BE2C (cell line): ENCODE data around the gene LZTS3. TPM values are rescaled to one million over a fixed set of nuclear protein-coding genes. Genes with fewer than 3 reads are reported as not detected.
"Not testable (repeated sequence)": the region's sequence is repeated elsewhere in the genome, so short reads cannot be mapped to it uniquely, and the experiment has no call there.

Source experiments
- DNase-seq: peaks from one replicate; pipeline ENCODE4 v3.0.0-alpha.2; 2020
- H3K27me3 ChIP-seq: fragments of 250-450 bp; sonication (Bioruptor Pico); 2 replicates; pipeline ENCODE4 v1.5.1; 2020; ENCODE audit warnings: mild to moderate bottlenecking
- H3K36me3 ChIP-seq: fragments of 250-450 bp; sonication (Bioruptor Pico); 2 replicates; pipeline ENCODE4 v1.5.1; 2020; ENCODE audit warnings: mild to moderate bottlenecking
- H3K4me1 ChIP-seq: fragments of 250-450 bp; sonication (Bioruptor Pico); 2 replicates; pipeline ENCODE4 v1.5.1; 2020
- H3K4me3 ChIP-seq: 2 replicates; pipeline ENCODE4 v1.5.1; 2011; ENCODE audit warnings: low read depth, low read length
- H3K9me3 ChIP-seq: fragments of 250-450 bp; sonication (Bioruptor Pico); 2 replicates; pipeline ENCODE4 v1.5.1; 2020
- polyA plus RNA-seq: library from polyadenylated mRNA; unstranded; fragments of >200 nt; gene quantifications from one replicate; pipeline ENCODE4 v1.2.1, GENCODE V29; 2012; ENCODE audit warnings: low read depth, missing spikeins; ENCODE audit not compliant: insufficient read length, insufficient read depth
- TF ChIP-seq, protein P1 (sequence below): IDR thresholded peaks from 2 replicates; pipeline ENCODE4 v1.5.1; 2012; ENCODE audit warnings: mild to moderate bottlenecking, low read depth, low read length

LZTS3 gene
- 2.3 TPM for polyA plus RNA-seq

DNA sequence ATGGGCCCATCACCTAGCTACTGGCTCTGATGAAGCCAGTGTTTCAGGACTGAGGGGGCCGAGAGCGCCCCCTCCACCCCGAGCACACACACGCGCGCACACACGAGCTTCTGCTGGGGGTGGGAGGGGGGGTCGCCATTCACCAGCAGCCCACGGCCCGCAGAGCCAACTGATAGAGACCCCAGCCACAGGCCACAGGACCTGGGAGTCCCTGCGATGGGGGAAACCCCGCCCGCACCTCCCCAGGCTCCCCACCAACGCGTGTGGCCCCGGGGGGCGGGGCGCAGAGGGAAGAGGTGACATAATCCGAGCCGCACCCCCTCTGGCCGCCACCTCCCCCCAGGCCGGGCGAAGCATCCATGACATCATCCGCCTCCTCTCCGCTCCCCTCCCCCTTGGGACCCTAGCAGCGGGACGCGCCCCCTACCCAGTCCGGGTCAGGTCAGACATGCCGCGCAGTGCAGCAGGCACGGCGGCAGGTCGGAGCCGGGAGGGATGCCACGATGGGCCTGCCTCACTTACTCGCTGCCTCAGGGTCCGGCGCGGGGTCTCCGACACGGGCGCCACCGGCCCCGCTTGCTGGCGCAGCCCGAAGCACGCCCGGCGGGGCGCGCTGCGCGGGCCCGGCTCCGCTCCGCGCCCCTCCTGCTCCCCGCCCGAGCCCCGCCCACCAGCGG lies at the start of gene LZTS3:
LZTS3 (minus strand) TSS at position 617 of the 677 bp plus-strand sequence. CDS start 6,386 bp downstream, outside the sequence.
- H3K4me1 ChIP-seq = no peaks in the 10 kb centered on the region
- no peaks in the 10 kb centered on the region for H3K9me3 ChIP-seq
- peaks cover 15% of the 10 kb centered on the region; the same call in 1 of the 2 replicates for H3K27me3 ChIP-seq
- TF ChIP-seq, protein P1, sequence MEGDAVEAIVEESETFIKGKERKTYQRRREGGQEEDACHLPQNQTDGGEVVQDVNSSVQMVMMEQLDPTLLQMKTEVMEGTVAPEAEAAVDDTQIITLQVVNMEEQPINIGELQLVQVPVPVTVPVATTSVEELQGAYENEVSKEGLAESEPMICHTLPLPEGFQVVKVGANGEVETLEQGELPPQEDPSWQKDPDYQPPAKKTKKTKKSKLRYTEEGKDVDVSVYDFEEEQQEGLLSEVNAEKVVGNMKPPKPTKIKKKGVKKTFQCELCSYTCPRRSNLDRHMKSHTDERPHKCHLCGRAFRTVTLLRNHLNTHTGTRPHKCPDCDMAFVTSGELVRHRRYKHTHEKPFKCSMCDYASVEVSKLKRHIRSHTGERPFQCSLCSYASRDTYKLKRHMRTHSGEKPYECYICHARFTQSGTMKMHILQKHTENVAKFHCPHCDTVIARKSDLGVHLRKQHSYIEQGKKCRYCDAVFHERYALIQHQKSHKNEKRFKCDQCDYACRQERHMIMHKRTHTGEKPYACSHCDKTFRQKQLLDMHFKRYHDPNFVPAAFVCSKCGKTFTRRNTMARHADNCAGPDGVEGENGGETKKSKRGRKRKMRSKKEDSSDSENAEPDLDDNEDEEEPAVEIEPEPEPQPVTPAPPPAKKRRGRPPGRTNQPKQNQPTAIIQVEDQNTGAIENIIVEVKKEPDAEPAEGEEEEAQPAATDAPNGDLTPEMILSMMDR = 0 out of 2 replicates have a peak, but pooled peaks have one; percentile 1
- peak within 1 kb of the TSS; percentile 91 for H3K4me3 ChIP-seq
- no peaks in the 10 kb centered on the region for H3K36me3 ChIP-seq
- peak; percentile 89 for DNase-seq

GRCh38 chr20:3221398-3222226 lies 48.3 kb upstream of the LZTS3 start:
- Histone ChIP-seq H3K27me3 (no peaks in the 10 kb centered on the region), H3K36me3 (peaks cover 23% of the 10 kb centered on the region), H3K9me3 (no peaks in the 10 kb centered on the region), H3K4me1 (peaks cover 3% of the 10 kb centered on the region; the same call in 1 of the 2 replicates), H3K4me3 (no peak overlapping the region)
- TF ChIP-seq, protein P1 = no peak
- no peak for DNase-seq

GRCh38 chr20:3218307-3218988 lies 45.1 kb upstream of the LZTS3 start:
- peak; percentile 86 for DNase-seq
- Histone ChIP-seq H3K9me3 (no peaks in the 10 kb centered on the region), H3K4me1 (peaks cover 3% of the 10 kb centered on the region; the same call in 1 of the 2 replicates), H3K27me3 (no peaks in the 10 kb centered on the region), H3K36me3 (peaks cover 26% of the 10 kb centered on the region), H3K4me3 (no peak overlapping the region)
- TF ChIP-seq, protein P1 = peak; percentile 81

DNA sequence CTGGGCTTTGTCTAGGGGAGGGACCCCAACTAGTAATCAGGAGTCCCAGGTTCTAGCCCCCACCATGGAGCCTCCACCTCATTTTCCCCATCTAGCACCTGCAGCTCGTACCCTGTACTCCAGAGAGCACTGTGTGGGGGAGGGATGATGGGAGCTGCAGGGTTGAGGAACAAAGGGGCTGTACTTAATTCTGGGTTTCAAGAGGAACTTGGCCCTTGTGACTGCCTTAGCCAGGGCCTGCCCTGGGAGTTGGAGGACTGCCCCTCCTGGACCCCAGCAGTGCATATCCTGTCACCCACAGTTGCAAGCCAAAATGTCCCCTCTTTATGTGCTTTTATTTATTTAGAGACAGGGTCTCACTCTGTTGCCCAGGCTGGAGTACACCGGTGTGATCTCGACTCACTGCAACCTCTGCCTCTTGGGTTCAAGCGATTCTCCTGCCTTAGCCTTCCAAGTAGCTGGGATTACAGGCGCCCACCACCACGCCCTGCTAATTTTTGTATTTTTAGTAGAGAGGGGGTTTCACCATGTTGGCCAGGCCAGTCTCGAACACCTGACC lies 42.1 kb upstream of the LZTS3 start:
- H3K4me3 ChIP-seq, H3K27me3 ChIP-seq, H3K9me3 ChIP-seq, DNase-seq, H3K4me1 ChIP-seq: not testable (repeated sequence)
- H3K36me3 ChIP-seq = peaks cover 21% of the 10 kb centered on the region

DNA sequence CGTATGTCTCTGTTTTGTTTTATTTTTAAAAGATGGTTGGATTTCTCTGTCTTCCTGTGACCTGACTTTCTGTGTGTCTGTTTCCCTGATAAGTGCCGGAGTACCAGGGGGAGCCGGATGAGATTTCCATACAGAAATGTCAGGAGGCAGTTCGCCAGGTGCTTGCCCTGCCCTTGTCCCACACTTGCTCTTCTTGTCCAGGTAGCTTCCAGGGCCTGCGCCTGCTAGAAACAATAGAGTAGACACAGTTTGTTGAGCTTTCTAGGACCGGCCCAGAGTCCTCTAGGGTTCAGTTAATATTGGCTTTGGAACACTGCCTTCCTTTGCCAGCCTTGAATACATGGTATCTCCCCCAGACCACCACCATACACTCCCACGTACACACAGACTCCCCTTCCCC lies 39.9 kb upstream of the LZTS3 start:
- Histone ChIP-seq H3K27me3 (no peaks in the 10 kb centered on the region), H3K4me3 (no peak overlapping the region), H3K9me3 (no peaks in the 10 kb centered on the region), H3K36me3 (peaks cover 13% of the 10 kb centered on the region), H3K4me1 (no peaks in the 10 kb centered on the region)
- DNase-seq = no peak
- TF ChIP-seq, protein P1 = no peak

GRCh38 chr20:3210346-3210745 lies 37.0 kb upstream of the LZTS3 start:
- Histone ChIP-seq H3K4me1 (no peaks in the 10 kb centered on the region), H3K27me3 (no peaks in the 10 kb centered on the region), H3K9me3 (no peaks in the 10 kb centered on the region), H3K4me3 (peak overlapping the region; percentile 99), H3K36me3 (peaks cover 9% of the 10 kb centered on the region)
- TF ChIP-seq, protein P1 = no peak
- DNase-seq = no peak
